ENCODE results near the gene YAP1.

The YAP1 gene

GRCh38 chr11:102143867-102144266 lies 33.6 kb downstream of the YAP1 start:
- no peak for ATAC-seq
- no peak for TF ChIP-seq ISL1 (CRISPR knock-in tag; IDR thresholded peaks at IDR 0.05)
- no peak for TF ChIP-seq TCF4 (CRISPR knock-in tag; IDR thresholded peaks at IDR 0.05; ENCODE audit: borderline replicate concordance)
- no peak for TF ChIP-seq RARB (CRISPR knock-in tag; IDR thresholded peaks at IDR 0.05)
- no peak for TF ChIP-seq ZFP3 (CRISPR knock-in tag; IDR thresholded peaks at IDR 0.05)
- TF ChIP-seq ZNF8 (CRISPR knock-in tag; IDR thresholded peaks at IDR 0.05) = no peak
- no peak for TF ChIP-seq ZNF70 (CRISPR knock-in tag; IDR thresholded peaks at IDR 0.05)
- no peak for TF ChIP-seq BACH2 (CRISPR knock-in tag; IDR thresholded peaks at IDR 0.05; ENCODE audit: borderline replicate concordance)
- TF ChIP-seq PATZ1 (CRISPR knock-in tag; IDR thresholded peaks at IDR 0.05; ENCODE audit: borderline replicate concordance) = no peak

GRCh38 chr11:102144357-102145355 lies 34.4 kb downstream of the YAP1 start:
- ATAC-seq = peak; percentile 46

GRCh38 chr11:102147015-102147414 lies 36.8 kb downstream of the YAP1 start:
- TF ChIP-seq RARB (CRISPR knock-in tag; IDR thresholded peaks at IDR 0.05) (no peak), ARNTL (CRISPR knock-in tag; IDR thresholded peaks at IDR 0.05; ENCODE audit: borderline replicate concordance, low read depth) (no peak), ZNF70 (CRISPR knock-in tag; IDR thresholded peaks at IDR 0.05) (no peak), SNAI2 (CRISPR knock-in tag; IDR thresholded peaks at IDR 0.05) (no peak), ESRRG (CRISPR knock-in tag; IDR thresholded peaks at IDR 0.05) (no peak), ZFP30 (CRISPR knock-in tag; IDR thresholded peaks at IDR 0.05) (no peak), CREB5 (CRISPR knock-in tag; IDR thresholded peaks at IDR 0.05; ENCODE audit: low read depth) (no peak)
- no peak for ATAC-seq

More at GRCh38 chr11:102144357-102145355, 34.4 kb downstream of the YAP1 start:
- TF ChIP-seq CSDC2 (CRISPR knock-in tag; IDR thresholded peaks at IDR 0.05) (no peak), CREB5 (CRISPR knock-in tag; IDR thresholded peaks at IDR 0.05; ENCODE audit: low read depth) (no peak), RARB (CRISPR knock-in tag; IDR thresholded peaks at IDR 0.05) (no peak), PATZ1 (CRISPR knock-in tag; IDR thresholded peaks at IDR 0.05; ENCODE audit: borderline replicate concordance) (no peak)

GRCh38 chr11:102147632-102148031 lies 37.4 kb downstream of the YAP1 start:
- TF ChIP-seq TOX (CRISPR knock-in tag; IDR thresholded peaks at IDR 0.05; ENCODE audit: borderline replicate concordance) (no peak), ESRRG (CRISPR knock-in tag; IDR thresholded peaks at IDR 0.05) (no peak), PPARA (CRISPR knock-in tag; IDR thresholded peaks at IDR 0.05; ENCODE audit: borderline replicate concordance) (no peak)
- ATAC-seq = no peak

- ATAC-seq = no peak
- no peak for TF ChIP-seq TOX (CRISPR knock-in tag; IDR thresholded peaks at IDR 0.05; ENCODE audit: borderline replicate concordance)
- no peak for TF ChIP-seq ZFP3 (CRISPR knock-in tag; IDR thresholded peaks at IDR 0.05)
- no peak for TF ChIP-seq CSDC2 (CRISPR knock-in tag; IDR thresholded peaks at IDR 0.05)
- no peak for TF ChIP-seq RARB (CRISPR knock-in tag; IDR thresholded peaks at IDR 0.05)
- TF ChIP-seq POU6F1 (CRISPR knock-in tag; IDR thresholded peaks at IDR 0.05; ENCODE audit: borderline replicate concordance, low read depth) = no peak
- TF ChIP-seq TSHZ2 (CRISPR knock-in tag; IDR thresholded peaks at IDR 0.05) = no peak
These were observed 37.8 kb downstream of the YAP1 start for GRCh38 chr11:102148059-102148458.

All from SK-N-SH treated with all-trans-retinoic acid at 6 μM for 48 hours (cell line).